GM12878 (cell line): ENCODE results near the gene TTYH1. TPM values are rescaled to one million over a fixed set of nuclear protein-coding genes. Genes with fewer than 3 reads are reported as not detected.

Source experiments
- ATAC-seq: fragments of 200-7000 bp; cut with Tn5 transposase; 3 replicates; pipeline ENCODE4 v1.9.1; 2020; ENCODE audit warnings: mild to moderate bottlenecking, moderate library complexity
- BruUV-seq: library from RNA; stranded (reverse); fragments of 400-500 nt; replicated peaks from 2 replicates; lab custom pipeline; 2021; lab: Mats Ljungman, UMichigan
- CTCF ChIA-PET: fragments of 300-600 bp; sonication (Branson Sonifier 250); formaldehyde crosslinking; extraction: SDS; loops from one replicate; lab custom pipeline; 2021; ENCODE audit warnings: inconsistent platforms; lab: Yijun Ruan, JAX
- POLR2A ChIA-PET: fragments of 350-600 bp; formaldehyde crosslinking; extraction: SDS; loops from one replicate; lab custom pipeline; 2021; ENCODE audit warnings: inconsistent platforms; lab: Charles Lee
- RAD21 ChIA-PET: fragments of 300-600 bp; sonication (Branson Sonifier 250); formaldehyde crosslinking; loops from one replicate; lab custom pipeline; 2023; ENCODE audit warnings: antibody characterized with exemption; ENCODE audit not compliant: unreplicated experiment; lab: Charles Lee
- SMC1A ChIA-PET: fragments of 300-600 bp; sonication (Branson Sonifier 250); formaldehyde crosslinking; loops from one replicate; lab custom pipeline; 2023; ENCODE audit not compliant: unreplicated experiment, uncharacterized antibody; lab: Charles Lee
- DNase-seq: peaks from one replicate; pipeline ENCODE4 v3.0.0-alpha.2; 2011; ENCODE audit warnings: low read depth, low spot score
- FAIRE-seq: peaks from 3 replicates; lab custom pipeline; 2011; peaks lifted over from hg19 to GRCh38; lab: Jason Lieb, UNC
- H2AFZ ChIP-seq: 2 replicates; pipeline ENCODE4 v1.6.0; 2011; ENCODE audit warnings: low read depth, low read length, control low read depth; ENCODE audit not compliant: control insufficient read depth
- H3K27ac ChIP-seq: 2 replicates; pipeline ENCODE4 v1.5.1; 2011; ENCODE audit warnings: control low read depth; ENCODE audit not compliant: control insufficient read depth, insufficient read depth
- H3K27me3 ChIP-seq, 2 experiments: replicated peaks in 1 of 2; 2 replicates each; pipeline versions ENCODE4 v1.6.0 to v1.6.1; 2011; ENCODE audit warnings: low read length in 1 of 2; ENCODE audit not compliant: control insufficient read depth in 2 of 2, insufficient read depth in 2 of 2
- H3K36me3 ChIP-seq, 2 experiments: 2 replicates each; pipeline ENCODE4 v1.5.1; 2011; ENCODE audit warnings: low read length in 1 of 2; ENCODE audit not compliant: control insufficient read depth in 2 of 2, insufficient read depth in 2 of 2
- H3K4me1 ChIP-seq: 2 replicates; pipeline ENCODE4 v1.6.1; 2011; ENCODE audit warnings: mild to moderate bottlenecking, low read length, moderate library complexity, mixed read lengths; ENCODE audit not compliant: control insufficient read depth, insufficient read depth
- H3K4me2 ChIP-seq: 2 replicates; pipeline ENCODE4 v1.6.0; 2011; ENCODE audit warnings: control low read depth; ENCODE audit not compliant: control insufficient read depth, insufficient read depth
- H3K4me3 ChIP-seq: fragments of 200-600 bp; sonication (generic); 2 replicates; pipeline ENCODE4 v1.5.1; 2016
- H3K79me2 ChIP-seq: 2 replicates; pipeline ENCODE4 v1.6.0; 2011; ENCODE audit warnings: low read length; ENCODE audit not compliant: control insufficient read depth, insufficient read depth
- H3K9ac ChIP-seq: 2 replicates; pipeline ENCODE4 v1.8.0; 2011; ENCODE audit warnings: low read length, control low read depth, mixed read lengths; ENCODE audit not compliant: control insufficient read depth, insufficient read depth
- H3K9me3 ChIP-seq: replicated peaks from 3 replicates; pipeline ENCODE4 v1.5.1; 2011; ENCODE audit warnings: mild to moderate bottlenecking, low read length; ENCODE audit not compliant: control insufficient read depth, insufficient read depth
- H4K20me1 ChIP-seq: 2 replicates; pipeline ENCODE4 v1.6.0; 2011; ENCODE audit not compliant: control insufficient read depth, insufficient read depth
- FOXM1 ChIP-seq: IDR thresholded peaks from 2 replicates; pipeline ENCODE4 v1.6.1; 2012; ENCODE audit warnings: low read depth, mild to moderate bottlenecking, inconsistent platforms, low read length, moderate library complexity
- SMAD5 ChIP-seq: IDR thresholded peaks from 2 replicates; pipeline ENCODE4 v1.6.1; 2016; ENCODE audit warnings: antibody characterized with exemption, low read depth
- SP1 ChIP-seq: IDR thresholded peaks from one replicate; pipeline ENCODE4 v1.6.1; 2011; ENCODE audit warnings: low read depth, low read length
- WGBS: methylation state at CpG from one replicate; pipeline ENCODE4 v1.1.6; 2016; ENCODE audit warnings: low lambda C conversion rate; ENCODE audit not compliant: insufficient replicate concordance, insufficient coverage; ENCODE audit errors: missing lambda C conversion rate; 5-methylcytosine and 5-hydroxymethylcytosine counted together
- in situ Hi-C: fragments of 300-500 bp; cut with MboI; formaldehyde crosslinking; loops from 9 replicates; pipeline ENCODE4 v1.14.3; 2018; ENCODE audit warnings: mixed read lengths
- intact Hi-C: fragments of 100-400 bp; cut with micrococcal nuclease; formaldehyde crosslinking; loops from one replicate; pipeline ENCODE4 v1.14.2; 2022; ENCODE audit not compliant: unreplicated experiment
- polyA plus RNA-seq, 11 experiments: library from polyadenylated mRNA; depleted of rRNA in 4 of 11; unstranded in 6 of 11; stranded (reverse) in 5 of 11; fragments of >200 nt; fragmentation: Nextera tagmentation in 4 of 11; fragmentation: Illumina TruSeq in 1 of 11; extraction: Ambion mirVana in 4 of 11; extraction: Trizol in 1 of 11; gene quantifications; 1 replicate in 1 of 11; 2 replicates in 10 of 11; pipeline versions ENCODE4 v1.2.1 to v1.2.3, GENCODE V29; 2011 to 2016; ENCODE audit warnings: inconsistent platforms in 2 of 11, missing spikeins in 2 of 11, low read depth in 1 of 11
- total RNA-seq, 4 experiments: library from RNA; depleted of rRNA in 3 of 4; stranded (reverse); fragments of >200 nt in 3 of 4; fragmentation: Illumina TruSeq in 1 of 4; extraction: Trizol in 1 of 4; gene quantifications; 2 replicates each; pipeline versions ENCODE4 v1.2.1 to v1.2.3, GENCODE V29; 2013 to 2021
- TF ChIP-seq, protein P1 (sequence below): fragments of 450-650 bp; IDR thresholded peaks from 2 replicates; pipeline ENCODE4 v1.6.1; 2016; ENCODE audit warnings: mild to moderate bottlenecking
- TF ChIP-seq, protein P2 (sequence below): fragments of 450-650 bp; IDR thresholded peaks from 2 replicates; pipeline ENCODE4 v1.6.1; 2018; ENCODE audit warnings: mild to moderate bottlenecking, low read depth, moderate library complexity; ENCODE audit not compliant: partially characterized antibody
- TF ChIP-seq, protein P3 (sequence below): IDR thresholded peaks from 2 replicates; pipeline ENCODE4 v1.6.1; 2012; ENCODE audit warnings: low read length, inconsistent platforms
- TF ChIP-seq, protein P4 (sequence below), 3 experiments: IDR thresholded peaks in 2 of 3; conservative IDR thresholded peaks in 1 of 3; 2 replicates each; pipeline ENCODE4 v1.5.1; 2011; ENCODE audit warnings: low read depth in 3 of 3, low read length in 3 of 3, mild to moderate bottlenecking in 3 of 3, control low read depth in 2 of 3, moderate library complexity in 2 of 3, inconsistent platforms in 1 of 3, mixed read lengths in 1 of 3; ENCODE audit not compliant: control insufficient read depth in 2 of 3, insufficient read depth in 1 of 3; ENCODE audit errors: extremely low read depth in 1 of 3

Gene TTYH1
- total and polyA plus RNA-seq, 10 of the 15 experiments (the other 5 are each of a cell fraction or from before 2014, with no cell fraction given), result 0.01 to 0.36 (median 0.09) TPM; not detected in 3

DNA sequence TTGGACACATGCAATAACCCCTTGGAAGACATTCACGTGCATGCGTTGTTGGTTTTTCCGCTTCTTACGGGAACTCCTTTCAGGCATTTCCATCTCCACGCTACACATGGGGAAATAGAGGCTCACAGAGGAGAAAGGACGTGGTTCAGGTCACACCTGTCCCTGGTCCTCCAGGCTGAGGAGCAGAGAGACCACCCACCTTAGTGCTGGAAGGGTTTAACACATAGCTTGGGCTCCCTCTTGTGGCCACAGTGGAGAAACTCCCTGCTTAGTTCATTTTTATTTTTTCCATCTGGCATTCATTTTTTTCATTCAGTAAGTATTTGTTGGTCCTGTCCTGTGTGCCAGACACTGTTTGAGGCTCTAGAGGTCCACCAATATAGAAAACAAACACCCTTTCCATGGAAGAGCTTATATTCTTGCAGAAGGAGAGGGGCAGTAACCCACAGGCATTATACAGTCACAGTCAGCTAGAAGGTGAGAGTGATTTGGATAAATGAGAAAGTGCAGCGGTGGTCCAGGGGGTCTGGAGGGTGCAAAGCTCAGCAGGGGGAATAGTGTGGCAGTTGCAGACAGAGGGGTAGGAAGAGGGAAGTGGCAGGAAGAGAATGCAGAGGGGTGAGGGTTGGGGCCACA is 24.2 kb upstream of the TTYH1 start (continued):
- TF ChIP-seq FOXM1 (no peak), SMAD5 (no peak), SP1 (no peak)
- TF ChIP-seq, protein P1, sequence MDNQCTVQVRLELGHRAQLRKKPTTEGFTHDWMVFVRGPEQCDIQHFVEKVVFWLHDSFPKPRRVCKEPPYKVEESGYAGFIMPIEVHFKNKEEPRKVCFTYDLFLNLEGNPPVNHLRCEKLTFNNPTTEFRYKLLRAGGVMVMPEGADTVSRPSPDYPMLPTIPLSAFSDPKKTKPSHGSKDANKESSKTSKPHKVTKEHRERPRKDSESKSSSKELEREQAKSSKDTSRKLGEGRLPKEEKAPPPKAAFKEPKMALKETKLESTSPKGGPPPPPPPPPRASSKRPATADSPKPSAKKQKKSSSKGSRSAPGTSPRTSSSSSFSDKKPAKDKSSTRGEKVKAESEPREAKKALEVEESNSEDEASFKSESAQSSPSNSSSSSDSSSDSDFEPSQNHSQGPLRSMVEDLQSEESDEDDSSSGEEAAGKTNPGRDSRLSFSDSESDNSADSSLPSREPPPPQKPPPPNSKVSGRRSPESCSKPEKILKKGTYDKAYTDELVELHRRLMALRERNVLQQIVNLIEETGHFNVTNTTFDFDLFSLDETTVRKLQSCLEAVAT, result 0 out of 2 replicates have a peak, but pooled peaks have one; percentile 39
- TF ChIP-seq, protein P2, sequence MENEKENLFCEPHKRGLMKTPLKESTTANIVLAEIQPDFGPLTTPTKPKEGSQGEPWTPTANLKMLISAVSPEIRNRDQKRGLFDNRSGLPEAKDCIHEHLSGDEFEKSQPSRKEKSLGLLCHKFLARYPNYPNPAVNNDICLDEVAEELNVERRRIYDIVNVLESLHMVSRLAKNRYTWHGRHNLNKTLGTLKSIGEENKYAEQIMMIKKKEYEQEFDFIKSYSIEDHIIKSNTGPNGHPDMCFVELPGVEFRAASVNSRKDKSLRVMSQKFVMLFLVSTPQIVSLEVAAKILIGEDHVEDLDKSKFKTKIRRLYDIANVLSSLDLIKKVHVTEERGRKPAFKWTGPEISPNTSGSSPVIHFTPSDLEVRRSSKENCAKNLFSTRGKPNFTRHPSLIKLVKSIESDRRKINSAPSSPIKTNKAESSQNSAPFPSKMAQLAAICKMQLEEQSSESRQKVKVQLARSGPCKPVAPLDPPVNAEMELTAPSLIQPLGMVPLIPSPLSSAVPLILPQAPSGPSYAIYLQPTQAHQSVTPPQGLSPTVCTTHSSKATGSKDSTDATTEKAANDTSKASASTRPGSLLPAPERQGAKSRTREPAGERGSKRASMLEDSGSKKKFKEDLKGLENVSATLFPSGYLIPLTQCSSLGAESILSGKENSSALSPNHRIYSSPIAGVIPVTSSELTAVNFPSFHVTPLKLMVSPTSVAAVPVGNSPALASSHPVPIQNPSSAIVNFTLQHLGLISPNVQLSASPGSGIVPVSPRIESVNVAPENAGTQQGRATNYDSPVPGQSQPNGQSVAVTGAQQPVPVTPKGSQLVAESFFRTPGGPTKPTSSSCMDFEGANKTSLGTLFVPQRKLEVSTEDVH, result no peak

DNA sequence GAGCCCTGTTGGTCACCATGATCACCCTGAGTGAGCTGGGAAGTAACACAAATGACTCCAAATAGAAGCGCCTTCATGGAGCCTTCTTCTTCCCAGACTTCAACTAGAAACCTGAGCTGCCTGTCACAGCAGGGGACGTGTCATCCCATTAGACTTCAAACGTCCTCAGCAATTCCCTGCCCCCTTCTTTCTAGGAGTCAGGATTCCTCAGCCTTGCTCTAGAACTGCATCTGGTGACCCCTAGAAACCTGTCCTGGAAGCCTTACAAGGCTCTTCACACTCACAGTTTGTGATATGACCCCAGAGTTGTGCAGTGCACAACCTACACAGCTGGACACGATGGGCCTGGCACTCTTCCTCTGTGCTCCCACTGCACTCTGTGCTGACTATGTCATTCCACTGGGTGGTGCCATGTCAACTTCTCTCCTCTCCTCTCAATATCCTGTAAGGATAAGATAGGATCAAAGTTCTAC is 23.6 kb upstream of the TTYH1 start:
- SMC1A ChIA-PET, result interaction anchor here (1.0 to 7.4 kb wide), 15 partner anchors 12 to 161 kb away, joined by 3 to 116 read pairs (median 6); partner anchors contain the start of genes LAIR1 and LENG9
- Histone ChIP-seq H3K4me2 (no peak overlapping the region), H3K4me3 (no peak overlapping the region), H3K9ac (no peak overlapping the region), H3K9me3 (no peaks in the 10 kb centered on the region), H2AFZ (no peak overlapping the region), H3K79me2 (no peaks in the 10 kb centered on the region), H3K27me3 (no peaks in the 10 kb centered on the region), H3K27ac (no peak overlapping the region), H3K4me1 (peaks cover 9% of the 10 kb centered on the region), H3K36me3 (no peaks in the 10 kb centered on the region), H4K20me1 (no peaks in the 10 kb centered on the region)
- in situ Hi-C loops, result loop anchor here (5.0 kb wide), 1 partner anchor 64 kb away; no protein-coding TSS in a partner anchor
- no TSS peak for BruUV-seq
- 12% methylated on average over 4 of the region's 4 CpGs for WGBS
- intact Hi-C loops, result loop anchor here (1.0 to 2.0 kb wide), 2 partner anchors 66 to 161 kb away; no protein-coding TSS in a partner anchor
- DNase-seq (no peak), ATAC-seq (no peak), FAIRE-seq (no peak)
- CTCF ChIA-PET, result interaction anchor here (0.7 to 6.7 kb wide), 33 partner anchors 11 to 277 kb away, joined by 3 to 205 read pairs (median 6); partner anchors contain the start of genes CNOT3, LAIR1, LENG8 and LILRA5
- POLR2A ChIA-PET, result interaction anchor here (0.9 kb wide), 1 partner anchor 22 kb away, joined by 4 read pairs; no protein-coding TSS in a partner anchor
- TF ChIP-seq, protein P3, sequence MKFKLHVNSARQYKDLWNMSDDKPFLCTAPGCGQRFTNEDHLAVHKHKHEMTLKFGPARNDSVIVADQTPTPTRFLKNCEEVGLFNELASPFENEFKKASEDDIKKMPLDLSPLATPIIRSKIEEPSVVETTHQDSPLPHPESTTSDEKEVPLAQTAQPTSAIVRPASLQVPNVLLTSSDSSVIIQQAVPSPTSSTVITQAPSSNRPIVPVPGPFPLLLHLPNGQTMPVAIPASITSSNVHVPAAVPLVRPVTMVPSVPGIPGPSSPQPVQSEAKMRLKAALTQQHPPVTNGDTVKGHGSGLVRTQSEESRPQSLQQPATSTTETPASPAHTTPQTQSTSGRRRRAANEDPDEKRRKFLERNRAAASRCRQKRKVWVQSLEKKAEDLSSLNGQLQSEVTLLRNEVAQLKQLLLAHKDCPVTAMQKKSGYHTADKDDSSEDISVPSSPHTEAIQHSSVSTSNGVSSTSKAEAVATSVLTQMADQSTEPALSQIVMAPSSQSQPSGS, result no peak
- TF ChIP-seq, protein P4, sequence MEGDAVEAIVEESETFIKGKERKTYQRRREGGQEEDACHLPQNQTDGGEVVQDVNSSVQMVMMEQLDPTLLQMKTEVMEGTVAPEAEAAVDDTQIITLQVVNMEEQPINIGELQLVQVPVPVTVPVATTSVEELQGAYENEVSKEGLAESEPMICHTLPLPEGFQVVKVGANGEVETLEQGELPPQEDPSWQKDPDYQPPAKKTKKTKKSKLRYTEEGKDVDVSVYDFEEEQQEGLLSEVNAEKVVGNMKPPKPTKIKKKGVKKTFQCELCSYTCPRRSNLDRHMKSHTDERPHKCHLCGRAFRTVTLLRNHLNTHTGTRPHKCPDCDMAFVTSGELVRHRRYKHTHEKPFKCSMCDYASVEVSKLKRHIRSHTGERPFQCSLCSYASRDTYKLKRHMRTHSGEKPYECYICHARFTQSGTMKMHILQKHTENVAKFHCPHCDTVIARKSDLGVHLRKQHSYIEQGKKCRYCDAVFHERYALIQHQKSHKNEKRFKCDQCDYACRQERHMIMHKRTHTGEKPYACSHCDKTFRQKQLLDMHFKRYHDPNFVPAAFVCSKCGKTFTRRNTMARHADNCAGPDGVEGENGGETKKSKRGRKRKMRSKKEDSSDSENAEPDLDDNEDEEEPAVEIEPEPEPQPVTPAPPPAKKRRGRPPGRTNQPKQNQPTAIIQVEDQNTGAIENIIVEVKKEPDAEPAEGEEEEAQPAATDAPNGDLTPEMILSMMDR (IDR thresholded peaks at IDR 0.05 in 2 of 3, conservative IDR thresholded peaks at IDR 0.05 in 1 of 3; ENCODE audit: control insufficient read depth in 2 of 3, extremely low read depth in 1 of 3, insufficient read depth in 1 of 3, low read depth in 3 of 3, low read length in 3 of 3), result peak in 1 of 3 experiments; percentile 6; a peak in 1 of 6 replicates
- RAD21 ChIA-PET, result interaction anchor here (0.8 to 5.7 kb wide), 9 partner anchors 20 to 202 kb away, joined by 3 to 94 read pairs (median 10); partner anchors contain the start of genes LAIR1 and MBOAT7
